NCI-H2107 treated with DMSO at 0.1 percent for 48 hours (cell line): ENCODE measurements around the gene C3.

Experiments
- DNase-seq: peaks from one replicate; lab custom pipeline; 2025; ENCODE audit not compliant: unreplicated experiment; lab: John Stamatoyannopoulos, UW

C3 gene

GRCh38 chr19:6745965-6746364 lies 25.5 kb upstream of the C3 start:
- no peak for DNase-seq

- no peak for DNase-seq
Measured at GRCh38 chr19:6744381-6745301, 24.2 kb upstream of the C3 start.

- DNase-seq, result no peak
Measured at GRCh38 chr19:6743714-6744380, 23.4 kb upstream of the C3 start.

GRCh38 chr19:6743066-6743465 lies 22.6 kb upstream of the C3 start:
- no peak for DNase-seq

GRCh38 chr19:6740589-6741343 lies 20.3 kb upstream of the C3 start:
- DNase-seq, result no peak

- DNase-seq, result no peak
Measured at GRCh38 chr19:6739883-6740588, 19.6 kb upstream of the C3 start.

- no peak for DNase-seq
Measured at GRCh38 chr19:6739390-6739882, 19.0 kb upstream of the C3 start, which contains the start of gene TRIP10. Gene TRIP10 (plus strand): TSS chr19:6739680. CDS start chr19:6739762, 82 bp downstream.

GRCh38 chr19:6738787-6739389 lies 18.4 kb upstream of the C3 start:
- no peak for DNase-seq

GRCh38 chr19:6737873-6738786 lies 17.7 kb upstream of the C3 start:
- no peak for DNase-seq

- no peak for DNase-seq
Measured at GRCh38 chr19:6737284-6737872, 16.9 kb upstream of the C3 start, which contains the start of gene GPR108. Gene GPR108 (minus strand): TSS chr19:6737580. CDS start chr19:6737576, 4 bp downstream.

- no peak for DNase-seq
Measured at GRCh38 chr19:6736917-6737283, 16.4 kb upstream of the C3 start.

GRCh38 chr19:6736169-6736916 lies 15.9 kb upstream of the C3 start:
- DNase-seq, result no peak

- no peak for DNase-seq
Measured at GRCh38 chr19:6735181-6735911, 14.9 kb upstream of the C3 start.

GRCh38 chr19:6734096-6734696 lies 13.7 kb upstream of the C3 start:
- no peak for DNase-seq

GRCh38 chr19:6733338-6734095 lies 13.1 kb upstream of the C3 start:
- no peak for DNase-seq

GRCh38 chr19:6732803-6733337 lies 12.4 kb upstream of the C3 start:
- no peak for DNase-seq
